BE2C (cell line): ENCODE results near the gene STAT4.

ENCODE experiments used
- DNase-seq: peaks from one replicate; pipeline ENCODE4 v3.0.0-alpha.2; 2020
- H3K27me3 ChIP-seq: fragments of 250-450 bp; sonication (Bioruptor Pico); 2 replicates; pipeline ENCODE4 v1.5.1; 2020; ENCODE audit warnings: mild to moderate bottlenecking
- H3K36me3 ChIP-seq: fragments of 250-450 bp; sonication (Bioruptor Pico); 2 replicates; pipeline ENCODE4 v1.5.1; 2020; ENCODE audit warnings: mild to moderate bottlenecking
- H3K4me1 ChIP-seq: fragments of 250-450 bp; sonication (Bioruptor Pico); 2 replicates; pipeline ENCODE4 v1.5.1; 2020
- H3K4me3 ChIP-seq: 2 replicates; pipeline ENCODE4 v1.5.1; 2011; ENCODE audit warnings: low read depth, low read length
- H3K9me3 ChIP-seq: fragments of 250-450 bp; sonication (Bioruptor Pico); 2 replicates; pipeline ENCODE4 v1.5.1; 2020
- CTCF ChIP-seq: IDR thresholded peaks from 2 replicates; pipeline ENCODE4 v1.5.1; 2012; ENCODE audit warnings: mild to moderate bottlenecking, low read depth, low read length

The STAT4 gene

GRCh38 chr2:191171708-191172355 lies 21.0 kb upstream of the STAT4 start:
- Histone ChIP-seq H3K4me1 (peaks cover 4% of the 10 kb centered on the region; the same call in 1 of the 2 replicates), H3K4me3 (no peak overlapping the region)
- no peak for DNase-seq

GRCh38 chr2:191171286-191171685 lies 20.5 kb upstream of the STAT4 start:
- H3K4me3 ChIP-seq = no peak overlapping the region
- H3K27me3 ChIP-seq = no peaks in the 10 kb centered on the region
- no peaks in the 10 kb centered on the region for H3K36me3 ChIP-seq
- DNase-seq = no peak
- H3K9me3 ChIP-seq = no peaks in the 10 kb centered on the region
- H3K4me1 ChIP-seq = peaks cover 4% of the 10 kb centered on the region; the same call in 1 of the 2 replicates
- no peak for TF ChIP-seq CTCF

More at GRCh38 chr2:191171708-191172355, 21.0 kb upstream of the STAT4 start:
- Histone ChIP-seq H3K9me3 (no peaks in the 10 kb centered on the region), H3K27me3 (no peaks in the 10 kb centered on the region), H3K36me3 (no peaks in the 10 kb centered on the region)
- no peak for TF ChIP-seq CTCF

GRCh38 chr2:191170773-191171172 lies 20.0 kb upstream of the STAT4 start:
- peaks cover 4% of the 10 kb centered on the region; the same call in 1 of the 2 replicates for H3K4me1 ChIP-seq
- H3K27me3 ChIP-seq = no peaks in the 10 kb centered on the region
- no peaks in the 10 kb centered on the region for H3K36me3 ChIP-seq
- no peak for TF ChIP-seq CTCF
- DNase-seq = no peak
- no peaks in the 10 kb centered on the region for H3K9me3 ChIP-seq
- H3K4me3 ChIP-seq = no peak overlapping the region

GRCh38 chr2:191170301-191170636 lies 19.5 kb upstream of the STAT4 start:
- no peak for TF ChIP-seq CTCF
- no peak for DNase-seq
- H3K9me3 ChIP-seq = no peaks in the 10 kb centered on the region
- peaks cover 4% of the 10 kb centered on the region; the same call in 1 of the 2 replicates for H3K4me1 ChIP-seq
- no peak overlapping the region for H3K4me3 ChIP-seq
- H3K27me3 ChIP-seq = no peaks in the 10 kb centered on the region
- no peaks in the 10 kb centered on the region for H3K36me3 ChIP-seq

- no peaks in the 10 kb centered on the region for H3K36me3 ChIP-seq
- no peak overlapping the region for H3K4me3 ChIP-seq
- H3K9me3 ChIP-seq = no peaks in the 10 kb centered on the region
- no peak for DNase-seq
- TF ChIP-seq CTCF = no peak
- H3K4me1 ChIP-seq = peaks cover 4% of the 10 kb centered on the region; the same call in 1 of the 2 replicates
- H3K27me3 ChIP-seq = no peaks in the 10 kb centered on the region
Observed at GRCh38 chr2:191169456-191170300, 18.9 kb upstream of the STAT4 start.

- no peak for DNase-seq
- no peaks in the 10 kb centered on the region for H3K9me3 ChIP-seq
- no peak for TF ChIP-seq CTCF
- no peaks in the 10 kb centered on the region for H3K27me3 ChIP-seq
- H3K4me3 ChIP-seq = no peak overlapping the region
- H3K4me1 ChIP-seq = peaks cover 4% of the 10 kb centered on the region; the same call in 1 of the 2 replicates
- H3K36me3 ChIP-seq = no peaks in the 10 kb centered on the region
Observed at GRCh38 chr2:191167766-191168165, 17.0 kb upstream of the STAT4 start.
